ENCODE data around the gene GLYR1. TPM values are rescaled to one million over a fixed set of nuclear protein-coding genes. Genes with fewer than 3 reads are reported as not detected.

The GLYR1 gene
- total and polyA plus RNA-seq, 2 experiments from 2014 or later, result 59.9 to 105 TPM

- H4K20me1 ChIP-seq (replicated peaks; ENCODE audit: insufficient read depth), result peaks cover 35% of the 10 kb centered on the region
- no peaks in the 10 kb centered on the region for H3K27me3 ChIP-seq (ENCODE audit: insufficient read depth)
- Mint-ChIP-seq H3K27me3 (ENCODE audit: insufficient read depth, low read depth, poor library complexity) (peaks cover 8% of the 10 kb centered on the region), H3K4me3 (no peak overlapping the region), H3K9me3 (no peaks in the 10 kb centered on the region), H3K27ac (no peak overlapping the region), H3K4me1 (no peaks in the 10 kb centered on the region), H3K36me3 (ENCODE audit: low read depth) (peaks cover 53% of the 10 kb centered on the region)
- H3K4me3 ChIP-seq, result no peak overlapping the region
- DNase-seq (ENCODE audit: low spot score), result no peak
- ATAC-seq, result no peak
- no peaks in the 10 kb centered on the region for H3K4me1 ChIP-seq (ENCODE audit: insufficient read depth)
- no peaks in the 10 kb centered on the region for H3F3A ChIP-seq (replicated peaks; ENCODE audit: low read depth)
- no peak overlapping the region for H3K27ac ChIP-seq (ENCODE audit: low read depth)
- no peak overlapping the region for H3K4me2 ChIP-seq
- H3K36me3 ChIP-seq (ENCODE audit: insufficient read depth), result peaks cover 20% of the 10 kb centered on the region
- TF ChIP-seq NANOG (IDR thresholded peaks at IDR 0.05; ENCODE audit: borderline replicate concordance), result no peak
- no peak for TF ChIP-seq ZNF114 (CRISPR knock-in tag; IDR thresholded peaks at IDR 0.05)
- TF ChIP-seq JUNB (IDR thresholded peaks at IDR 0.05; ENCODE audit: unreplicated experiment), result no peak
- TF ChIP-seq EZH2 (IDR thresholded peaks at IDR 0.05; ENCODE audit: low read depth, unreplicated experiment), result no peak
- no peak for TF ChIP-seq ZNF331 (CRISPR knock-in tag; IDR thresholded peaks at IDR 0.05; ENCODE audit: low read depth)
- no peak for TF ChIP-seq EZH2phosphoT487 (IDR thresholded peaks at IDR 0.05; ENCODE audit: unreplicated experiment)
- no peak for TF ChIP-seq POLR2AphosphoS5 (IDR thresholded peaks at IDR 0.05; ENCODE audit: low read depth)
- no peak for TF ChIP-seq ETS1 (IDR thresholded peaks at IDR 0.05)
- no peak for TF ChIP-seq STAT1 (IDR thresholded peaks at IDR 0.05; ENCODE audit: unreplicated experiment)
- TF ChIP-seq CREB1 (CRISPR knock-in tag; IDR thresholded peaks at IDR 0.05; ENCODE audit: low read depth), result no peak
- TF ChIP-seq ZNF462 (CRISPR knock-in tag; IDR thresholded peaks at IDR 0.05), result no peak
- H3K79me2 ChIP-seq (replicated peaks; ENCODE audit: insufficient read depth), result peaks cover 41% of the 10 kb centered on the region
- no peak overlapping the region for H2AFZ ChIP-seq
- H3K9me2 ChIP-seq (ENCODE audit: insufficient read depth), result no peaks in the 10 kb centered on the region
Observed at GRCh38 chr16:4870138-4870671, 23.1 kb upstream of the GLYR1 start.

Data from GM23338 (cell line).